ENCODE results near the gene DBR1.

DNA sequence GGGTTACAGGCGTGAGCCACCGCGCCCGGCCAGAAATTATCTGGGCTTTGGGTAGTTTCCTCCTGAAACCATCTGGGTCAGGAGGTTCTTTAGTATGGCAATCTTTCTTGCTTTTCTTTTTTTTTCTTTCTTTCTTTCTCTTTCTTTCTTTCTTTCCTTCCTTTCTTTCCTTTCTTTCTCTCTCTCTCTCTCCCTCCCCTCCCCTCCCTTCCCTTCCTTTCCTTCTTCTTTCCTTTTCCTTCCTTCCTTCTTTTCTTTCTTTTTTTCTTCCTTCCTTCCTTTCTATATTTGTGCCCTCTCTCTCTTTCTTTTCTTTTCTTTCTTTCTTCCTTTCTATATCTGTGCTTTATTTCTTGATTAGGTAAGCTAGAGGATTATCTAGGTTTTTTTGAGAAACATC, 17.0 kb downstream of the DBR1 start:
- TF ChIP-seq CTCF (conservative IDR thresholded peaks at IDR 0.05; ENCODE audit: low read depth, low read length), result no peak
- no peak for TF ChIP-seq FOS (IDR thresholded peaks at IDR 0.05; ENCODE audit: low read depth, low read length)
- TF ChIP-seq RCOR1 (IDR thresholded peaks at IDR 0.05; ENCODE audit: insufficient replicate concordance, low read length), result no peak
- TF ChIP-seq POLR2A (IDR thresholded peaks at IDR 0.05; ENCODE audit: low read depth, low read length), result no peak
- TF ChIP-seq USF2 (IDR thresholded peaks at IDR 0.05; ENCODE audit: low read depth, low read length), result no peak
- TF ChIP-seq CEBPB (IDR thresholded peaks at IDR 0.05; ENCODE audit: low read depth, low read length), result no peak
- TF ChIP-seq MAFK (IDR thresholded peaks at IDR 0.05; ENCODE audit: low read depth, low read length), result no peak
- TF ChIP-seq RAD21 (IDR thresholded peaks at IDR 0.05; ENCODE audit: low read length), result no peak
- TF ChIP-seq BHLHE40 (IDR thresholded peaks at IDR 0.05; ENCODE audit: low read depth, low read length), result no peak
- no peak for TF ChIP-seq RFX5 (IDR thresholded peaks at IDR 0.05; ENCODE audit: low read depth, low read length)
- TF ChIP-seq ELK1 (IDR thresholded peaks at IDR 0.05; ENCODE audit: borderline replicate concordance, low read depth, low read length), result no peak
